Breast epithelium (tissue), 3 donors: Measurements from ENCODE around the gene SGK2.

Source experiments
- POLR2A ChIP-seq: fragments of 450-650 bp; IDR thresholded peaks from one replicate; pipeline ENCODE4 v1.6.1; 2016; ENCODE audit warnings: antibody characterized with exemption, mild to moderate bottlenecking, moderate library complexity
- POLR2AphosphoS5 ChIP-seq, 3 donors: sonication (generic); formaldehyde crosslinking; IDR thresholded peaks; one replicate each; pipeline ENCODE4 v1.6.1; 2017; ENCODE audit warnings: antibody characterized with exemption in 3 of 3
- TF ChIP-seq, protein P1 (sequence below), 3 donors: fragments of 450-650 bp; IDR thresholded peaks; one replicate each; pipeline ENCODE4 v1.5.1; 2016 to 2017; ENCODE audit warnings: antibody characterized with exemption in 3 of 3, mild to moderate bottlenecking in 3 of 3, moderate library complexity in 3 of 3

- TF ChIP-seq, protein P1, sequence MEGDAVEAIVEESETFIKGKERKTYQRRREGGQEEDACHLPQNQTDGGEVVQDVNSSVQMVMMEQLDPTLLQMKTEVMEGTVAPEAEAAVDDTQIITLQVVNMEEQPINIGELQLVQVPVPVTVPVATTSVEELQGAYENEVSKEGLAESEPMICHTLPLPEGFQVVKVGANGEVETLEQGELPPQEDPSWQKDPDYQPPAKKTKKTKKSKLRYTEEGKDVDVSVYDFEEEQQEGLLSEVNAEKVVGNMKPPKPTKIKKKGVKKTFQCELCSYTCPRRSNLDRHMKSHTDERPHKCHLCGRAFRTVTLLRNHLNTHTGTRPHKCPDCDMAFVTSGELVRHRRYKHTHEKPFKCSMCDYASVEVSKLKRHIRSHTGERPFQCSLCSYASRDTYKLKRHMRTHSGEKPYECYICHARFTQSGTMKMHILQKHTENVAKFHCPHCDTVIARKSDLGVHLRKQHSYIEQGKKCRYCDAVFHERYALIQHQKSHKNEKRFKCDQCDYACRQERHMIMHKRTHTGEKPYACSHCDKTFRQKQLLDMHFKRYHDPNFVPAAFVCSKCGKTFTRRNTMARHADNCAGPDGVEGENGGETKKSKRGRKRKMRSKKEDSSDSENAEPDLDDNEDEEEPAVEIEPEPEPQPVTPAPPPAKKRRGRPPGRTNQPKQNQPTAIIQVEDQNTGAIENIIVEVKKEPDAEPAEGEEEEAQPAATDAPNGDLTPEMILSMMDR (IDR thresholded peaks at IDR 0.05) = no peak
- TF ChIP-seq POLR2AphosphoS5 (IDR thresholded peaks at IDR 0.05) = no peak
- no peak for TF ChIP-seq POLR2A
Measured at GRCh38 chr20:43563429-43563828, 4.6 kb downstream of the SGK2 start.
